ENCODE data around the gene RAD51B. TPM values are rescaled to one million over a fixed set of nuclear protein-coding genes. Genes with fewer than 3 reads are reported as not detected.

The RAD51B gene
- total RNA-seq, 1 experiment from 2014 or later, result 20.0 TPM

- peak overlapping the region; percentile 13; the same call in 1 of the 2 replicates for H3K4me2 ChIP-seq (ENCODE audit: low read length)
- no peak for ATAC-seq
- H3K27me3 ChIP-seq (ENCODE audit: insufficient read depth, low read length), result no peaks in the 10 kb centered on the region
- no peak overlapping the region for H3K4me3 ChIP-seq (replicated peaks in 1 of 2; ENCODE audit: low read depth in 1 of 2, low read length in 2 of 2)
- H3K9ac ChIP-seq (ENCODE audit: low read length), result no peak overlapping the region
- H3K27ac ChIP-seq (ENCODE audit: low read depth, low read length), result peak overlapping the region; percentile 3; the same call in 1 of the 2 replicates
- no peaks in the 10 kb centered on the region for H3K9me2 ChIP-seq (ENCODE audit: insufficient read depth)
- ChIA-PET POLR2A (no interaction called here), CTCF (no interaction called here), RAD21 (ENCODE audit: low non-redundant PET in 1 of 2, low total read pairs in 2 of 2, uncharacterized antibody in 2 of 2, unreplicated experiment in 2 of 2) (no interaction called here)
- TF ChIP-seq CBX3 (IDR thresholded peaks at IDR 0.05; ENCODE audit: low read depth), result no peak
- TF ChIP-seq ATF3 (IDR thresholded peaks at IDR 0.05), result no peak
- TF ChIP-seq FOSL1 (IDR thresholded peaks at IDR 0.05; ENCODE audit: low read depth), result no peak
- TF ChIP-seq SP1 (IDR thresholded peaks at IDR 0.05; ENCODE audit: low read depth), result no peak
- TF ChIP-seq ZNF274 (IDR thresholded peaks at IDR 0.05; ENCODE audit: low read depth, low read length), result no peak
- TF ChIP-seq YY1 (IDR thresholded peaks at IDR 0.05; ENCODE audit: extremely low read depth, insufficient replicate concordance, low read depth, low read length), result no peak
- TF ChIP-seq JUND (IDR thresholded peaks at IDR 0.05), result no peak
- no peak for TF ChIP-seq ZFX (IDR thresholded peaks at IDR 0.05)
- no peak for TF ChIP-seq REST (IDR thresholded peaks at IDR 0.05; ENCODE audit: low read depth)
- no peak for TF ChIP-seq EGR1 (IDR thresholded peaks at IDR 0.05; ENCODE audit: low read depth)
- TF ChIP-seq SRF (IDR thresholded peaks at IDR 0.05; ENCODE audit: low read depth), result no peak
- no peak for TF ChIP-seq MAX (IDR thresholded peaks at IDR 0.05)
- H4K20me1 ChIP-seq (ENCODE audit: insufficient read depth), result no peaks in the 10 kb centered on the region
- H3K9me3 ChIP-seq (ENCODE audit: control insufficient read depth in 1 of 2, insufficient read depth in 1 of 2, low read depth in 1 of 2, low read length in 2 of 2), result no peaks in the 10 kb centered on the region
- H3K4me1 ChIP-seq (ENCODE audit: control insufficient read depth in 1 of 2, insufficient read depth in 2 of 2, low read length in 2 of 2), result peaks cover 13 to 20% of the 10 kb centered on the region in 2 experiments
- DNase-seq (ENCODE audit: low read depth, low spot score), result peak; percentile 6
- no TSS peak for BruUV-seq (replicated peaks)
- intact Hi-C loops (cut with micrococcal nuclease), result no loop called here
- H3K36me3 ChIP-seq (ENCODE audit: control insufficient read depth in 1 of 2, insufficient read depth in 2 of 2, low read length in 2 of 2), result no peaks in the 10 kb centered on the region
- H2AFZ ChIP-seq (ENCODE audit: low read depth, low read length, poor library complexity, severe bottlenecking), result no peak overlapping the region
- H3K79me2 ChIP-seq (ENCODE audit: insufficient read depth, low read length), result no peaks in the 10 kb centered on the region
Observed at GRCh38 chr14:68278576-68279436, 459.2 kb downstream of the RAD51B start.

Data from HCT116 (cell line).